ENCODE results near the gene NMNAT1.
"Not testable (repeated sequence)": the region's sequence is repeated elsewhere in the genome, so short reads cannot be mapped to it uniquely, and the experiment has no call there.

The NMNAT1 gene
- total RNA-seq: 2.6 to 7.4 (median 4.3) reads per million in 4 donors

DNA sequence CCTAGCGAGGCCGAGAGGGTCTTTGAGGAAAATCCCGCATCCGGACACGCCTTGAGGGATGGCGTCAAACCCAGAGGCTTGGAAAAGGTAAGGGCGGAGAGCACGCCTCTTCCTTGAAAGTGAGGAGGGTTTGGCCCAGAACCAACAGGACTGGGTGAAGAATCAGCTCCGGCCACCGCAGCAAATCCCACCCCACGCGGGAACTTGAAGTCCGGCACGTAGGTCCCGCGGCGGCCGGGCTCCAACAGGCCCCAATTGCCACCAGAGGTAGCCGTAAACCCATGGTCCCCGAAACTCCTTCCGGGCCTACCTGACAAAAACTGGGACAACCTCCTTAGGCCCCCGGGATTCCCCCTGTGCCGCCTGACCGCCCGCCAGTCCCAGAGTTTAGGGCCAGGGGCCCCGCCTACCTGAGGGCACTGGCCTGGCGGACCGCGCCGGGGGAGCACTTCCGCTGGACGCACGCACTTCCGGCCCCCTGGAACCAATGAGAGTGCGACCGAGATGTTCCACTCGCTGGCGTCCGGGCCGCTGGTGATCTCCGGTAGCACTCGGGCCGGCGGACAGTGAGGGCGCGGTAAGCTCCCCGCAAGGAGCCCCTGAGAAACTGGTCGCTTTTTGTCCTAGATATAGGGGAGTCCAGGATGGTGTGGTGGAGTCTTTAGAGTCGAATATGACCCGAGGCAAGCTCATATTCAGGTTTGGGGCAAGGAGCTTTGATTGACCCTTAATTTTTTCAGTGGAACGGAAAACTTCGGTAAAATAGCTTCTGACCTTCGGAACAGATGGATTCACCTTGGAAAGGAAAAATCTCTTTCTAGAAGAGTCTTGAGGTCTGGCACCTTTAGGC lies at the start of gene NMNAT1, which contains the start of gene LZIC:
NMNAT1 (plus strand) TSS at position 537 of the 850 bp plus-strand sequence. CDS start 28,599 bp downstream, outside the sequence.
LZIC (minus strand) TSS at position 453 of the 850 bp plus-strand sequence. CDS start 6,772 bp downstream, outside the sequence.
- DNase-seq: peak; percentile 75 to 92 (median 79)

DNA sequence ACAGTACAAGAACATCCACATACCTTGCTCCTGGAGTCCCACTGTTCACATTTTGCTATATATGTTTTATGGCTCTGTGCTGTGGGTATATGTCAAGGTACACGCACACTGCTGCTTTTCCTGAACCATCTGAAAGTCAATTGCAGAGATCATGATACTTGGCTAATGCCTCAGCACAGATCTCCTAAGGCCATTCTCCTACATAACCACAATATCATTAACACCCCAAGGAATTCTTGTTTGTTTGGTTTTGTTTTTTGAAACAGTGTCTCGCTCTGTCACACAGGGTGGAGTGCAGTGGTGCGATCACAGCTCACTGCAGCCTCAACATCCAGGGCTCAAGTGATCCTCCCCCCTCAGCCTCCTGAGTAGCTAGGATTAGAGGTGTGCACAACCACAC lies 49.2 kb upstream of the NMNAT1 start:
- DNase-seq: no peak

DNA sequence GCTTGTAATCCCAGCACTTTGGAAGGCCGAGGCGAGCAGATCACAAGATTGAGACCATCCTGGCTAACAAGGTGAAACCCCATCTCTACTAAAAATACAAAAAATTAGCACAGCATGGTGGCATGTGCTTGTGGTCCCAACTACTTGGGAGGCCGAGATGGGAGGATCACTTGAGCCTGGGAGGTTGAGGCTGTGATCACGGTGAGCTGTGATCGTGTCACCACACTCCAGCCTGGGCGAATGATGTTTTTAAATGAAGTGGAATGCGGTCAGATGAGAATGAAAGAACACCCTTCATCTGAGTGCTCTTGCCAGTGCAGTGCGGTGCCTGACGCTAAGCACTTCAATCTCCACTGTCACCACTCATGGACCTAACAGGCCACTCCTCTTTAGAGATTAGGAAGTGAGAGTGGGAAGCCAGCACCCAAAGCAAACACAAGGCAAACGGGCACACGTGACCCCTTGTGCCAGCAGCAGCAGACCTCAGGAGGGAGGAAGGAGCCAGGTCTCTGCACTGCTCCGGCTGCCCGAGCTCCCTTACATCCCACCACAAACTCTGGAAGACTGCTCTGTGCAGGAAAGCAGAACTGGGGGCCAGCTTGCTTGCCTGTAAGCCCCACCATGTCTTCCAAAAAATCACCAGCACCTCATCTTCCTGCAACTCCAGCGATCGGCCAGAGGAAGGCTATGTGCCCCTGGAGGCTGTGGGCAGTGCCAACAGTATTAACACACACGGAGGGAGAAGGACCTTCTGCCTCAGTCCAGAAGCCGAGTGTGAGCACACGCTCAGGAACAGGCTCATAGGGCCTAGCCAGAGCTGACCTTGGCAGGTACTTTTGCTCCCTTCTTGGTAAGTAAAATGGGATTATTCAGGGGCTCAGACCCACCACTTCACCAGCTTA lies 42.9 kb upstream of the NMNAT1 start:
- DNase-seq: no peak

- DNase-seq: no peak
Measured at GRCh38 chr1:9901148-9902059, 41.9 kb upstream of the NMNAT1 start.

DNA sequence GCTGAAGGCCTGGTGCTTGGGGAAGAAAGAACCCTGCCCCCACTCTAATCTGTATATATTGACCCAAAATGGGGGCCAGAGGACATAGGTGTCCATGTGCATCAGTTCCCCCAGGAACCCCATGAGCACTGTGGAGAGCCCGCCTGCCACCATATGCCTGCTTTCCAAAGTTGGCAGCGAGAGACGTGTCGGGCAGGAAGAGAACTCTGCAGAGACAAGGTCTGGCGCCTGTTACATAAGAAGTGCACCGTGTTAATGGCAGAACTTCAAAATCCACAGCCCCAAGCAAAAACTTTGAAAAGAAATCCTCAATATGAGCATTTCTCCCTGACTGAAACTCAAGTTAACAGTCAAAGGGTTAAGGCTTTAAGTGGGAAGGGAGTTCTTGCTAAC lies 41.2 kb upstream of the NMNAT1 start:
- no peak for DNase-seq

GRCh38 chr1:9903801-9904527 lies 39.3 kb upstream of the NMNAT1 start:
- DNase-seq: peak in 1 of 5 donors; percentile 57

- no peak for DNase-seq
Measured at GRCh38 chr1:9904596-9904995, 38.7 kb upstream of the NMNAT1 start.

GRCh38 chr1:9905010-9905409 lies 38.3 kb upstream of the NMNAT1 start:
- no peak for DNase-seq

- no peak for DNase-seq
Measured at GRCh38 chr1:9906466-9906865, 36.8 kb upstream of the NMNAT1 start.

GRCh38 chr1:9907441-9907840 lies 35.8 kb upstream of the NMNAT1 start:
- DNase-seq: no peak

- DNase-seq: no peak
Measured at GRCh38 chr1:9908871-9909233, 34.4 kb upstream of the NMNAT1 start.

DNA sequence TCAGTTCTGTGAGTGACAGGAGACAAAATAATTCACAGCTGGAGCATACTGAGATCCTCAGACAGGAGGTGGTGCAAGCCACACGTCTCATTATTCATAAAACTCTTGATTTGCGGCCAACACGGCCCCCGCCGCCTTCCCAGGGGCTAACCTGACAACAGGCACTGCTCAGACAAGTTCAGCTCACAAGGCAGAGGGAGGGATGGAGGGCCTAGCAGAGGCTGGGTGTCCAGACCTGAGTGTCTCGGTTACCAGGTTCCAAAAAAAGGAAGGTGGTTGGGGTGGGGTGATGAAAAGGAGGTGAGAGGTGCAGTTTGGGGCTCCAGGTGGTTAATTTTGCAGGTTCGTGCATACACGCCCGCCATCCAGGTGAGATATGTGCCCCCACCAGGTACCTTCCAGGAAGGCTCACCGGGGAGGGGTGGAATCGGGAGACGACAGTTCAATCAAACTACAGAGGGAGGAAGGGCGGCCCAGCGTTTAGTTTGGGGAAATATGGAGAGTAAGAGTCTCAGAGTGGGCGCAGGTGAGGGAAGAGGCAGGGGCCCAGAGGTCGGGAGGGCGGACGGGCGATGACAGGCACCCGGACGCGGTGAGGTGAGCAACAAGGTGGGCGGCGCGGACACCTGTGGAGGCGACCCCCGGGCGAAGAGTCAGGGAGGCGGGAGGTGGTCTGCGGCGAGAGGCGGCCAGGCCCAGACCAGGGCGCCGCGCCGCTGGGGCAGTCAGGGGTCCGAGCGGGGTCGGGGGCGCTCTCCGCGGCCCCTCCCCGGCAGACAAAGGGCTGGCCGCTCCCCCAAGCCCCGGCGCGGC lies 33.8 kb upstream of the NMNAT1 start:
- peak in 3 of 5 donors; percentile 11 to 21 (median 17) for DNase-seq

DNA sequence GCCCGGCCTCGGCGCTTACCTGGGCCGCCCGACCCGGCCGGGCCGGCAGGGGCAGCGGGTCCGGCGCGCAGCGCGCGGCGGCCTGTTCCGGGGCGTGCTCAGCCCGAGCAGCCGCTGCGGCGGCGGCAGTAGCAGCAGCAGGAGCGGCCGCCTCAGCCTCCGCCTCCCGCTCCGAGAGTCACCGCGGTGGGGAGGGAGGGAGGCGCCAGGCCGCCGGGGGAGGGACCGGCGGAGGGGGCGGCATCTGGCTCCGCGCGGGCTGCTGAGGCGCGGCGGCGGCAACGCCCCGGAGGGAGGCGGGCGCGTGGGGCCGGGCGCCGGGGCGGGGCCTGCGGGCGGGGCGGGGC lies 33.2 kb upstream of the NMNAT1 start, which contains the start of gene CTNNBIP1:
CTNNBIP1 (minus strand) TSS at position 194 of the 347 bp plus-strand sequence. CDS start 38,205 bp downstream, outside the sequence.
- DNase-seq: no peak

- DNase-seq: peak; percentile 100
Measured at GRCh38 chr1:9910423-9911178, 32.7 kb upstream of the NMNAT1 start.

GRCh38 chr1:9912264-9912936 lies 30.9 kb upstream of the NMNAT1 start:
- DNase-seq: no peak

DNA sequence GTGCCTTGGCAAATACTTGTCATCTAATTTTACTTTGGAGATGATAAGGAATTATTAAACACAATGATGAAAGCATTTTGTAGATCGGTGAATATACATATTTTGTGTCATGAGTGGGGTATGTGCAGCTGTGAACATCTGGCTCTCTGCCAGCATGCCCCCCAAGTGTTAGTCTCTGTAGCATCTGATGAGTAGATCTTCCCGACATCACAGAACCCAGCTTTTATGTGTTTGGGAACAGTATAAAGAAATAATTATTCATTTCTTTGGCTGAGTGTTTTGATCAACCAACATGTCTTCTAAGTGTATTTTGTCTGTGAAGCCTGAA lies 28.7 kb upstream of the NMNAT1 start:
- DNase-seq: no peak

- DNase-seq: no peak
Measured at GRCh38 chr1:9916452-9916851, 26.8 kb upstream of the NMNAT1 start.

DNA sequence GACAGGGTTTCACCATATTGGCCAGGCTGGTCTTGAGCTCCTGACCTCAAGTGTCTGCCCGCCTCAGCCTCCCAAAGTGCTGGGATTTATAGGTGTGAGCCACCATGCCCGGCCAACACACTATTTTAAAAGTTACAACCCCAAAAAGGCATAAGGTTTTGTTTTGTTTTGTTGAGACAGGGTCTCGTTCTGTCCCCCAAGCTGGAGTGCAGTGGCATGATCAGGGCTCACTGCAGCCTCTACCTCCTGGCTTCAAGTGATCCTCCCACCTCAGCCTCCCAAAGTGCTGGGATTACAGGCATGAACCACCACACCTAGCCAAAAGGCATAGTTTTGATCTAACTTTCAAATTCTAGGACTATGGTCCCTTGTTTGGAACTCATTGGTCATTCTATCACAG lies 25.8 kb upstream of the NMNAT1 start:
- DNase-seq: not testable (repeated sequence)

GRCh38 chr1:9917901-9918300 lies 25.4 kb upstream of the NMNAT1 start:
- no peak for DNase-seq

Data from T-helper 1 cell (primary cell).